HG03135 (cell line): ENCODE data around the gene ASB8.
A peak's percentile ranks its signal among the peaks of the same experiment; 100 is the strongest.

Experiments
- ATAC-seq: cut with Tn5 transposase; IDR thresholded peaks from one replicate; pipeline ENCODE4 v1.9.1; 2021; ENCODE audit warnings: mild to moderate bottlenecking, moderate library complexity; ENCODE audit not compliant: unreplicated experiment

ASB8 gene

GRCh38 chr12:48157018-48157888 is at the start of gene ASB8:
Gene ASB8 (minus strand): TSS chr12:48157515. CDS start chr12:48153496, 4,019 bp downstream.
- peak; percentile 91 for ATAC-seq

- ATAC-seq = no peak
Measured at GRCh38 chr12:48203192-48203591, 45.9 kb upstream of the ASB8 start, which contains the start of gene OR10AD1. Gene OR10AD1 (minus strand): TSS chr12:48203292. CDS start chr12:48203292, 0 bp downstream.

DNA sequence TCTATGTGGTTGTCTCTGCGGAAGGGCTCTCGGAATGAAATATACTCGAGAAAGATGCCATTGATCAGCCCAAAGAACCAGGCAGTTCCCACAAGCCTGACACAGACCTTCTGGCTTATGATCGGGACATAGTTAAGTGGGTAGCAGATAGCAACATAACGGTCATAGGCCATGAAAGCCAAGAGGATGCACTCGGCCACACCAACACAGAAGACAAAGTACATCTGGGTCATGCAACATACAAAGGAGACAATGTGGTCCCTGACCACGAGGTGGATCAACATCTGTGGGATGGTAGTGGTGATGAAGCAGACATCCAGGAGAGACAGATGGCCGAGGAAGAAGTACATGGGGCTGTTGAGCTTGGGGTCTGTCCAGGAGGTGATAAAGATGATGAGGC is 45.5 kb upstream of the ASB8 start:
- ATAC-seq = no peak

DNA sequence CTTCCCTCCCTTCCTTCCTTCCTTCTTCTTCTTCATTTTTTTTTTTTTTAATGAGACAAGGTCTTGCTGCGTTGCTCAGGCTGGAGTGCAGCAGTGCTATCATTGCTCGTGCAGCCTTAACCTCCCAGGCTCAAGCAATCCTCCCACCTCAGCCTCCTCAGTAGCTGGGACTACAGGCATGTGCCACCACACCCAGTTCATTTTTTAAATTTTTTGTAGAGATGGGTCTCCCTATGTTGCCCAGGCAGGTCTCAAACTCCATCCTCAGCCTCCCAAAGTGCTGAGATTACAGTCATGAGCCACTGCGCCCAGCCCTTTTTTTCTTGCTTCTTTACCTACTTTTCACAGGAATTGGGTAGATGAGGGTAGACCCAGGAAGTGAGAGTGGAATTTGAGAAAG is 44.2 kb upstream of the ASB8 start:
- ATAC-seq = no peak

- no peak for ATAC-seq
Measured at GRCh38 chr12:48201091-48201490, 43.8 kb upstream of the ASB8 start.

- ATAC-seq = no peak
Measured at GRCh38 chr12:48199774-48200221, 42.5 kb upstream of the ASB8 start.

DNA sequence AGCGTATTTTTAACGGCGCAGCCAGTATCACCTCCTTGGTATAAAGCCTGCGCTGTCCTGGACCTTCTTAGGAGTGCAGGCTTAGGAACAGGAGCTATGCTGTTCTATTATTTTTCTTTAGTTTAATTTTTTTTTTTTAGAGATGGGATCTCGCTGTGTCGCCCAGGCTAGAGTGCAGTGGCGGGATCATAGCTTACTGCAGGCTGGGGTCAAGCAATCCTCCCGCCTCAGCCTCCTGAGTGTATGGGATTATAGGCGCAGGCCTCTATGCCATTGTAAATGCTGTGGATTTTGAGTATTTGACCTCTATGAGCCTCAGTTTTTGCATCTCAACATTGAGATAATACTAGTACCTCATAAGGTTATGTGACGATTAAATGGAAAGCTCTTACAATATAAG is 41.7 kb upstream of the ASB8 start:
- no peak for ATAC-seq

- no peak for ATAC-seq
Measured at GRCh38 chr12:48198672-48198971, 41.3 kb upstream of the ASB8 start.

- peak; percentile 99 for ATAC-seq
Measured at GRCh38 chr12:48197971-48198671, 40.8 kb upstream of the ASB8 start.

DNA sequence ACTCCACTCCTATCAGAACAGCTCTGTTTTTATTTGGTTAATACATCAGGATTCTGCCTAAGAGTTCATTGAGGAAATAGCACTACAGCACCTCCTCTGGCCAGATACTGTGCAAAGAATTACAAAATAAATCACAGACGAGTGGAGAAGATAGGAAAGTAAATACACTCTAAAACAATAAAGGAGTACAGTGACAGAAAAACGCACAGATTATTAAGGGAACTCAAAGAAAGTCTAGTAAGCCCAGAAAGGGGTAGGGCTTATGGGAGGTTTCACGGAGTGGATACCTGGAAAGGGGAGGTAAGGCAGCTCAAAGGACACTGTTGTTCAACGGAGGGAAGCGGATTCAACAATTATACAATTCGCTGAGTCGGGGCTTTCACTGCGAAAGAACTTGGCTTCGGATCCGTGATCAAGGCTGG is 40.2 kb upstream of the ASB8 start:
- peak; percentile 25 for ATAC-seq

DNA sequence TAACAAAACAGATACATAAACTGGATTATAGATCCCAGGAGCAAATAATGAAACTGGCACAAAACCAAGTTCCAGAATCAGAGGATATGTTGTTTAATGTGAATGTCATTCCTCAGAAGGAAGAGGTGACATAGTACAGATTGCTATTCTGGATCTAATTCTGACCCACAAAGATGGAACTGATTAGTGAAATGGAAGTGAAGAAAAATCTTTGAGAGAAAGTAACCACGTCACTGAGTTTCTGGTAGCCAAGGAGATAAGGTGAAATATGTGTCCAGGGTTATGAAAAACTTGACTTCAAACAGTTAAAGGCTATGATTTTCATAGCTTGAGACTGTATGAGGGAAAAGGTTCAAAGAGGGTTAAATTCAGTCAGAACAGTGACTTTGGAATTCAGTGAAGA is 37.5 kb upstream of the ASB8 start:
- no peak for ATAC-seq

GRCh38 chr12:48193623-48194022 is 36.3 kb upstream of the ASB8 start:
- ATAC-seq = no peak

DNA sequence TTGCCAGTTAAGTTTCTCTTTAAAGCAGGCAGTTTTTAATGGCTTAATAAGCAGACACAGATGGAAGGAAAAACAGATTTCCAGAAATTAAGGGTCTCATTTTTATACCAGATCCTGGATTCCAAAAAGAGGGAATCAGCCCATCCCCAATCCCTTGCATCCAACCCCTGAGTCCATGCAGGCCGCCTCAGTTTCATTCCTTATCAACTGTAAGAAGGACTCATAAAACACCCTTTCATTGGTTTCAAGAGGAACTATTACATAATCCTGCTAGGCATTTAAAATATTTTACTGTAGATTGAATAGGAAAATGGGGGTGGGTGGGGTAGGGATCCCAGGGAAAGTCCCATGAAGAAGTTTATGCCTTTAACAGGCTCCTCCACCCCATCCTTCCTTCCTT is 35.5 kb upstream of the ASB8 start:
- ATAC-seq = no peak

GRCh38 chr12:48191096-48191495 is 33.8 kb upstream of the ASB8 start:
- ATAC-seq = no peak

GRCh38 chr12:48189331-48190125 is 32.2 kb upstream of the ASB8 start:
- ATAC-seq = no peak

- no peak for ATAC-seq
Measured at GRCh38 chr12:48187916-48188695, 30.8 kb upstream of the ASB8 start.

DNA sequence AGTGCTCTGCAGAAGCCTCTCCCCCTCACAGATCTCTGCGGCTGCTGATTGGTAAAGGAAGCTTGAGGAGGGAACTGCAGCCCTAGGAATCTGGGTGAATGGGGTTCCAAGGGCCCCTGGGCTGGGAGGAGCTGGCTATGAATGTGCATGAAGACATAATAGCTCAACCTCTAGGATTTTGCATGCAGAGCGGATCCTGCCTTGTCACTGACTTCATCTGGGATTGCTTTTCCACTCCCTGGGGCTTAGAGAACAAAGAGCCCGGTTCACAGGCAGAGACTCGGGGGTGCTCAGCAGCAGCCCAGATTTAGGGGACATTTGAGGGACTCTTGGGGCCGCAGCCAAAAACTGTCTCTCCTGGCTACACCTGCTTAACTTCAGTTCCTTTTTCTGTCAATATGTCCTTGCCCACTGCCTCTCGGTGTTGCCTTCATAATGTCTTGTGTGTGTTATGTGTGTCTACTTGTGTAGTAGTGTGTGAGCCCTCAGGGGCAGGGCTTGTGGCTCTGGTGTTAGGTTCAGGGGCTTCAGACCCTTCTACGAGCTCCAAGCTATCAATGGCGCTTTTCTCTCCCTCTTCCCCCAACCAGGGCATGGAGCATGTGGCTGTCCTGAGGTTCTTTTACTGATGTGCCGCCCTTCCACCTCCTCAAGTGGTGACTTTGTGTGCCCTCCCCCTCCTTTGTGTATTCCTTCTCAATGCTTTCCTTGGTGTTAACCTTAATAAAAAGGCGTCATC is 28.0 kb upstream of the ASB8 start:
- no peak for ATAC-seq

DNA sequence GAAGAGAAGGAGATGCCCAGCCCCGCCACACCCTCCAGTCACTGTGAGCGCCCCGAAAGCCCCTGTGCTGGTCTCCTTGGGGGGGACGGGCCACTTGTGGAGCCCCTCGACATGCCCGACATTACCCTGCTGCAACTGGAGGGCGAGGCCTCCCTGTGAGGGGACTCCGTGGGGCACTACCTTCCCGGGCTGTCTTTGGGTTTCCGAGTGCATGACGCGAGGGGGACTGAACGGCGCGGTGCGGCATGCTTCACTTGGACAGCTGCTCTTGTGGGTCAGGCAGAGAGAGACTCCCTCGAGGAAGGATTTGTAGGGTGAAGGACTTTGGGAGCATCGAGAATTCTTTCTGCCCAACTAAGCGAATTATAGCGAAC is 27.2 kb upstream of the ASB8 start:
- no peak for ATAC-seq

GRCh38 chr12:48183876-48184548 is 26.7 kb upstream of the ASB8 start:
- no peak for ATAC-seq
